GM23338 (cell line): Measurements from ENCODE around the gene PRRG1. TPM values are rescaled to one million over a fixed set of nuclear protein-coding genes. Genes with fewer than 3 reads are reported as not detected.

Source experiments
- ATAC-seq: fragments of 200-7000 bp; cut with Tn5 transposase; 3 replicates; pipeline ENCODE4 v1.9.1; 2020
- DNase-seq: peaks from one replicate; pipeline ENCODE4 v3.0.0-alpha.2; 2015; ENCODE audit warnings: low spot score
- H2AFZ ChIP-seq: fragments of 200-600 bp; sonication (generic); 2 replicates; pipeline ENCODE4 v1.8.0; 2016; ENCODE audit warnings: antibody characterized with exemption, mild to moderate bottlenecking, moderate library complexity
- H3F3A ChIP-seq: fragments of 200-600 bp; sonication (generic); replicated peaks from 2 replicates; pipeline ENCODE4 v1.8.0; 2017; ENCODE audit warnings: antibody characterized with exemption, mixed run types, low read depth
- H3K27ac ChIP-seq: fragments of 200-600 bp; sonication (generic); 2 replicates; pipeline ENCODE4 v1.6.1; 2016; ENCODE audit warnings: low read depth
- H3K27me3 ChIP-seq: fragments of 200-600 bp; sonication (generic); 2 replicates; pipeline ENCODE4 v1.8.0; 2016; ENCODE audit warnings: mild to moderate bottlenecking, mixed run types, moderate library complexity; ENCODE audit not compliant: insufficient read depth
- H3K36me3 ChIP-seq: fragments of 200-600 bp; sonication (generic); 2 replicates; pipeline ENCODE4 v1.8.0; 2016; ENCODE audit warnings: mild to moderate bottlenecking; ENCODE audit not compliant: insufficient read depth
- H3K4me1 ChIP-seq: fragments of 200-600 bp; sonication (generic); 2 replicates; pipeline ENCODE4 v1.8.0; 2016; ENCODE audit warnings: mild to moderate bottlenecking, moderate library complexity; ENCODE audit not compliant: insufficient read depth
- H3K4me2 ChIP-seq: fragments of 200-600 bp; sonication (generic); 2 replicates; pipeline ENCODE4 v1.7.1; 2017; ENCODE audit warnings: mixed run types
- H3K4me3 ChIP-seq: fragments of 200-600 bp; sonication (generic); 2 replicates; pipeline ENCODE4 v1.6.1; 2016; ENCODE audit warnings: mixed run types
- H3K79me2 ChIP-seq: fragments of 200-600 bp; sonication (generic); replicated peaks from 2 replicates; pipeline ENCODE4 v1.8.0; 2017; ENCODE audit warnings: mild to moderate bottlenecking; ENCODE audit not compliant: insufficient read depth
- H3K9me2 ChIP-seq: fragments of 200-600 bp; sonication (generic); 2 replicates; pipeline ENCODE4 v1.8.0; 2017; ENCODE audit not compliant: insufficient read depth
- H4K20me1 ChIP-seq: fragments of 200-600 bp; sonication (generic); replicated peaks from 2 replicates; pipeline ENCODE4 v1.8.0; 2017; ENCODE audit warnings: mild to moderate bottlenecking; ENCODE audit not compliant: insufficient read depth
- H3K27ac Mint-ChIP-seq: 2 replicates; pipeline ENCODE4 v1.8.0; 2020; ENCODE audit warnings: inconsistent platforms, mild to moderate bottlenecking, moderate library complexity, mixed read lengths
- H3K27me3 Mint-ChIP-seq: 3 replicates; pipeline ENCODE4 v1.8.0; 2022; ENCODE audit warnings: low read depth, mild to moderate bottlenecking, moderate library complexity, mixed read lengths, inconsistent platforms; ENCODE audit not compliant: insufficient read depth, poor library complexity
- H3K36me3 Mint-ChIP-seq: 3 replicates; pipeline ENCODE4 v1.8.0; 2021; ENCODE audit warnings: low read depth, mild to moderate bottlenecking, inconsistent platforms, moderate library complexity, mixed read lengths
- H3K4me1 Mint-ChIP-seq: 3 replicates; pipeline ENCODE4 v1.8.0; 2020; ENCODE audit warnings: mild to moderate bottlenecking, inconsistent platforms, mixed read lengths
- H3K4me3 Mint-ChIP-seq: 3 replicates; pipeline ENCODE4 v1.8.0; 2021; ENCODE audit warnings: moderate library complexity, mild to moderate bottlenecking, inconsistent platforms, mixed read lengths
- H3K9me3 Mint-ChIP-seq: 3 replicates; pipeline ENCODE4 v1.8.0; 2020; ENCODE audit warnings: moderate library complexity, mild to moderate bottlenecking, inconsistent platforms, mixed read lengths
- CTCF ChIP-seq, 2 experiments: fragments of 200-600 bp in 1 of 2; sonication (generic) in 1 of 2; conservative IDR thresholded peaks; 2 replicates each; pipeline versions ENCODE4 v1.5.1 to v1.6.1; 2016 to 2017; ENCODE audit warnings: antibody characterized with exemption in 2 of 2, low read depth in 2 of 2, mild to moderate bottlenecking in 2 of 2, moderate library complexity in 1 of 2
- ETS1 ChIP-seq: IDR thresholded peaks from 2 replicates; pipeline ENCODE4 v1.6.1; 2016; ENCODE audit warnings: antibody characterized with exemption
- EZH2 ChIP-seq: fragments of 200-600 bp; sonication (generic); IDR thresholded peaks from one replicate; pipeline ENCODE4 v1.8.0; 2017; ENCODE audit warnings: antibody characterized with exemption, mild to moderate bottlenecking, low read depth; ENCODE audit not compliant: unreplicated experiment
- EZH2phosphoT487 ChIP-seq: fragments of 200-600 bp; sonication (generic); IDR thresholded peaks from one replicate; pipeline ENCODE4 v1.8.1; 2018; ENCODE audit warnings: antibody characterized with exemption; ENCODE audit not compliant: unreplicated experiment
- JUNB ChIP-seq: IDR thresholded peaks from one replicate; pipeline ENCODE4 v1.6.1; 2016; ENCODE audit warnings: antibody characterized with exemption; ENCODE audit not compliant: unreplicated experiment
- NANOG ChIP-seq: IDR thresholded peaks from 2 replicates; pipeline ENCODE4 v1.6.1; 2016; ENCODE audit warnings: antibody characterized with exemption, borderline replicate concordance
- POLR2AphosphoS5 ChIP-seq: IDR thresholded peaks from 2 replicates; pipeline ENCODE4 v1.6.1; 2016; ENCODE audit warnings: antibody characterized with exemption, low read depth
- REST ChIP-seq: IDR thresholded peaks from one replicate; pipeline ENCODE4 v1.6.1; 2018; ENCODE audit warnings: antibody characterized with exemption; ENCODE audit not compliant: unreplicated experiment
- STAT1 ChIP-seq: IDR thresholded peaks from one replicate; pipeline ENCODE4 v1.6.1; 2016; ENCODE audit warnings: antibody characterized with exemption; ENCODE audit not compliant: unreplicated experiment
- ZNF331 ChIP-seq: fragments of 250-450 bp; sonication (Bioruptor Pico); IDR thresholded peaks from 2 replicates; pipeline ENCODE4 v1.5.0; 2020; ENCODE audit warnings: low read depth, mild to moderate bottlenecking, moderate library complexity
- ZNF462 ChIP-seq: fragments of 250-450 bp; sonication (Bioruptor Pico); IDR thresholded peaks from 2 replicates; pipeline ENCODE4 v1.5.0; 2020; ENCODE audit warnings: mild to moderate bottlenecking, moderate library complexity
- polyA plus RNA-seq: library from polyadenylated mRNA; unstranded; fragments of >200 nt; fragmentation: Nextera tagmentation; extraction: Ambion mirVana; gene quantifications from 2 replicates; pipeline ENCODE4 v1.2.1, GENCODE V29; 2016
- total RNA-seq: library from RNA; depleted of rRNA; stranded (reverse); fragments of >200 nt; shearing (Covaris generic); gene quantifications from 2 replicates; pipeline ENCODE4 v1.2.3, GENCODE V29; 2014

The PRRG1 gene
- total and polyA plus RNA-seq, 2 experiments from 2014 or later, result 3.8 to 10.8 TPM

GRCh38 chrX:37380256-37380655, 31.1 kb downstream of the PRRG1 start (continued):
- TF ChIP-seq ETS1, result no peak
- no peak for TF ChIP-seq EZH2
- TF ChIP-seq ZNF331 (CRISPR knock-in tag), result no peak
- no peak for TF ChIP-seq REST
- TF ChIP-seq EZH2phosphoT487, result no peak

- no peaks in the 10 kb centered on the region for H4K20me1 ChIP-seq
- Mint-ChIP-seq H3K4me1 (peaks cover 11% of the 10 kb centered on the region), H3K27ac (no peak overlapping the region), H3K4me3 (no peak overlapping the region), H3K9me3 (no peaks in the 10 kb centered on the region), H3K36me3 (no peaks in the 10 kb centered on the region), H3K27me3 (no peaks in the 10 kb centered on the region)
- H3K4me2 ChIP-seq, result no peak overlapping the region
- ATAC-seq, result no peak
- H3K27me3 ChIP-seq, result no peaks in the 10 kb centered on the region
- no peak for DNase-seq
- H3K4me3 ChIP-seq, result no peak overlapping the region
- H3K27ac ChIP-seq, result no peak overlapping the region
- H3K79me2 ChIP-seq, result peaks cover 42% of the 10 kb centered on the region
- no peaks in the 10 kb centered on the region for H3K36me3 ChIP-seq
- H3K9me2 ChIP-seq, result no peaks in the 10 kb centered on the region
- no peak overlapping the region for H2AFZ ChIP-seq
- H3K4me1 ChIP-seq, result peaks cover 9% of the 10 kb centered on the region; the same call in 1 of the 2 replicates
- no peaks in the 10 kb centered on the region for H3F3A ChIP-seq
- TF ChIP-seq JUNB, result no peak
- no peak for TF ChIP-seq NANOG
- no peak for TF ChIP-seq STAT1
- no peak for TF ChIP-seq ZNF331 (CRISPR knock-in tag)
- TF ChIP-seq ETS1, result no peak
- no peak for TF ChIP-seq EZH2phosphoT487
- TF ChIP-seq POLR2AphosphoS5, result no peak
- TF ChIP-seq ZNF462 (CRISPR knock-in tag), result no peak
- no peak for TF ChIP-seq EZH2
- no peak for TF ChIP-seq CTCF (conservative IDR thresholded peaks at IDR 0.05; ENCODE audit: low read depth in 2 of 2)
These were observed 31.8 kb downstream of the PRRG1 start for GRCh38 chrX:37380924-37381323.
